PFSK-1 (cell line): ENCODE measurements around the gene MKI67.
A peak's percentile ranks its signal among the peaks of the same experiment; 100 is the strongest.

Experiments
- FOXP2 ChIP-seq: optimal IDR thresholded peaks from 2 replicates; pipeline ENCODE3; 2011; ENCODE audit warnings: borderline replicate concordance, control low read depth, inconsistent platforms; ENCODE audit not compliant: insufficient read depth; ENCODE audit errors: extremely low read length, extremely low read depth
- POLR2AphosphoS5 ChIP-seq: IDR thresholded peaks from 2 replicates; pipeline ENCODE4 v1.6.1; 2012; ENCODE audit warnings: low read depth, mild to moderate bottlenecking, control low read depth, low read length, moderate library complexity
- SIN3A ChIP-seq: IDR thresholded peaks from 2 replicates; pipeline ENCODE4 v1.6.1; 2012; ENCODE audit warnings: mild to moderate bottlenecking, low read length, moderate library complexity, borderline replicate concordance; ENCODE audit not compliant: insufficient read depth
- TAF1 ChIP-seq: IDR thresholded peaks from 2 replicates; pipeline ENCODE4 v1.6.1; 2012; ENCODE audit warnings: low read length, control low read depth, borderline replicate concordance; ENCODE audit not compliant: insufficient read depth
- TF ChIP-seq, protein P1 (sequence below), 2 experiments: IDR thresholded peaks; 2 replicates each; pipeline versions ENCODE4 v1.6.1 to v1.8.0; 2011 to 2012; ENCODE audit warnings: low read depth in 2 of 2, low read length in 2 of 2, control low read depth in 1 of 2, inconsistent platforms in 1 of 2, mild to moderate bottlenecking in 1 of 2, moderate library complexity in 1 of 2; ENCODE audit not compliant: insufficient read depth in 1 of 2

Gene MKI67

GRCh38 chr10:128161031-128161430 lies 34.8 kb upstream of the MKI67 start:
- no peak for TF ChIP-seq TAF1
- TF ChIP-seq, protein P1, sequence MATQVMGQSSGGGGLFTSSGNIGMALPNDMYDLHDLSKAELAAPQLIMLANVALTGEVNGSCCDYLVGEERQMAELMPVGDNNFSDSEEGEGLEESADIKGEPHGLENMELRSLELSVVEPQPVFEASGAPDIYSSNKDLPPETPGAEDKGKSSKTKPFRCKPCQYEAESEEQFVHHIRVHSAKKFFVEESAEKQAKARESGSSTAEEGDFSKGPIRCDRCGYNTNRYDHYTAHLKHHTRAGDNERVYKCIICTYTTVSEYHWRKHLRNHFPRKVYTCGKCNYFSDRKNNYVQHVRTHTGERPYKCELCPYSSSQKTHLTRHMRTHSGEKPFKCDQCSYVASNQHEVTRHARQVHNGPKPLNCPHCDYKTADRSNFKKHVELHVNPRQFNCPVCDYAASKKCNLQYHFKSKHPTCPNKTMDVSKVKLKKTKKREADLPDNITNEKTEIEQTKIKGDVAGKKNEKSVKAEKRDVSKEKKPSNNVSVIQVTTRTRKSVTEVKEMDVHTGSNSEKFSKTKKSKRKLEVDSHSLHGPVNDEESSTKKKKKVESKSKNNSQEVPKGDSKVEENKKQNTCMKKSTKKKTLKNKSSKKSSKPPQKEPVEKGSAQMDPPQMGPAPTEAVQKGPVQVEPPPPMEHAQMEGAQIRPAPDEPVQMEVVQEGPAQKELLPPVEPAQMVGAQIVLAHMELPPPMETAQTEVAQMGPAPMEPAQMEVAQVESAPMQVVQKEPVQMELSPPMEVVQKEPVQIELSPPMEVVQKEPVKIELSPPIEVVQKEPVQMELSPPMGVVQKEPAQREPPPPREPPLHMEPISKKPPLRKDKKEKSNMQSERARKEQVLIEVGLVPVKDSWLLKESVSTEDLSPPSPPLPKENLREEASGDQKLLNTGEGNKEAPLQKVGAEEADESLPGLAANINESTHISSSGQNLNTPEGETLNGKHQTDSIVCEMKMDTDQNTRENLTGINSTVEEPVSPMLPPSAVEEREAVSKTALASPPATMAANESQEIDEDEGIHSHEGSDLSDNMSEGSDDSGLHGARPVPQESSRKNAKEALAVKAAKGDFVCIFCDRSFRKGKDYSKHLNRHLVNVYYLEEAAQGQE (IDR thresholded peaks at IDR 0.05; ENCODE audit: insufficient read depth in 1 of 2, low read depth in 2 of 2, low read length in 2 of 2): no peak
- TF ChIP-seq SIN3A: no peak
- TF ChIP-seq FOXP2: no peak
- TF ChIP-seq POLR2AphosphoS5: no peak

DNA sequence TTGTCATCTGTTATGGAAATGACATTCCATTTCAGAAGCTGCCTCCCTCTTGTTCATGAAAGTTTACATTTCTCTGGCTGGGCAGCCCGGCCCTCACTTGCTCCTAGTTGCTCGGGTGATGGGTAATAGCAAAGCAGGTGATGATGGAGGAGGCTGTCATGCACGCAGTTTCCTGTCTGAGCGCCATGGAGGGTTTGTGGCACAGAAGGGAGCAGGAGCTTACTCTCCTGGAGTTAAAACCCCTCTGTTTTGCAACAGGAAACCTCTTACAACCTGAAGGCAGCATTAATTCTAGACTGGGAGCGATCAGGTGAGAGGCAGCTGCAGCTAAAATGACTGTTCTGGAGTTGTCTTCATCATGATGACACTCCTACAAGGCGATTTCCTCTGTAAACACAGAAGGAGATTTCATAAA lies 34.1 kb upstream of the MKI67 start:
- no peak for TF ChIP-seq SIN3A

GRCh38 chr10:128158021-128158795 lies 32.0 kb upstream of the MKI67 start:
- TF ChIP-seq SIN3A (no peak), POLR2AphosphoS5 (no peak), TAF1 (no peak), FOXP2 (no peak)
- TF ChIP-seq, protein P1 (IDR thresholded peaks at IDR 0.05; ENCODE audit: insufficient read depth in 1 of 2, low read depth in 2 of 2, low read length in 2 of 2): no peak

- TF ChIP-seq FOXP2 (no peak), SIN3A (no peak), TAF1 (no peak), POLR2AphosphoS5 (no peak)
- TF ChIP-seq, protein P1 (IDR thresholded peaks at IDR 0.05; ENCODE audit: insufficient read depth in 1 of 2, low read depth in 2 of 2, low read length in 2 of 2): no peak
These were observed 31.0 kb upstream of the MKI67 start for GRCh38 chr10:128156999-128157755.

DNA sequence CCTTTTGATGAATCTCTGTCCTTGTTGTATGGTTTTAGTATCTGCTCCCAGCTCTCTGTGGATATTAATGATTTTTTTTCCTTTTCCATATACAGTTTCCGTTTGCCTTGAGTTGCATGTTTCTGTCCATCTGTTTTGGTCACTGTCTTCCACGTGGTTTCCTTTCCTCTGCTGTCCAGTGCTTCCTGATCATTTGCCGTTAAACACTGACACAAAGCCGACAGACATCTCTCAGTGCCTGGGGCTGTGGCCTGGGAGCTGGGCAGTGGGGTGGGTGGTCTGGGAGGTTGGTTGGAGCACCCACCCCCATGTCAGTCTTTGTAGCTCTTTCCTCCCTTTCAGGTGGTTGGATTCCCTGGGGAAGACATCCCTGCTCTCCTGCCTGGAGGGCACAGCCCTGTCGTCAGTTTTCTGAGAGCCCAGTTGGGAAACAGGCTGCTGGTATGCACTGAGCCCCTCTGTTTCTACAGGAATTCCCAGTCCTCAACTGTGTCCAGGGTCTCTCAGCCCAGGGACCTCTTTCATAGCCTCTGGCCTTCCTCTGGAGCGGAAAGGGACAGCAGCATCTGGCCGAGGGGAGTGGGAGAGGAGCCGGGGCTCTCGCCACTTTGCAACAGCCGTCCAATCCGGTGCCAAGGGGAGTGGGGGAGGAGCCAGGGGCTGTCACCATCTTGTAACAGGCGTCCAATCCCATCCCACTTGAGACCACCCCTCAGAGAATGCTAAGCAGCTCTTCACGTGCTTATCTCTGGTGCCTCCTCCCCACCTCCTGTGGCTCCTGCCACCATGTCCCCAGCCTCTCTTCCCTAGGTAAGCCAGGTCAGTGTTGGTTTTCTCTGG lies 26.7 kb upstream of the MKI67 start:
- no peak for TF ChIP-seq TAF1
- TF ChIP-seq, protein P1 (IDR thresholded peaks at IDR 0.05; ENCODE audit: insufficient read depth in 1 of 2, low read depth in 2 of 2, low read length in 2 of 2): peak; percentile 45 to 78; a peak in 1 of 4 replicates
